Activated T-cell treated with anti-CD3 and anti-CD28 coated beads for 24 hours (primary cell): ENCODE measurements around the gene TAF4B.
"Not testable (repeated sequence)": the region's sequence is repeated elsewhere in the genome, so short reads cannot be mapped to it uniquely, and the experiment has no call there.

Experiments
- DNase-seq: peaks from one replicate; pipeline ENCODE4 v3.0.0-alpha.2; 2020; ENCODE audit warnings: low read depth

The TAF4B gene

DNA sequence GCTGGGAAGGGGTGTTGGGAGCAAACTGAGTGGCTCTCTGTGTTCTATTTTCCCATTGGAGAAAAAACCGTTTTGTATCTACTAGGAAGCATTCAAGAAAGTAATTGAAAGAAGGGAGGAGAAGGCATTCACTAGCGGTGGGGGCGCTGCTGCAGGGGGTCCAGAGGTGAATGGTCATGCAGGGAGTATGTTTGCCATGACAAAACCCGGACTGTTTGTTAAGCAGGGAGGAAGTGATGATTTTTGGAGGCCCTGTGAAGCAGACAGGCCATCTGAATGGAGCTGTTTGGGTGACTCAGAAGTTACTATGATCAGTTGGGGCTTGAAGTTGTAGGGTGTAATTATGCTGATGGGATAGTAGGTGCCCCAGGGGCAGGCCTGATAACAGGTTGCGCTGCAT is 7.0 kb downstream of the TAF4B start:
- no peak for DNase-seq

DNA sequence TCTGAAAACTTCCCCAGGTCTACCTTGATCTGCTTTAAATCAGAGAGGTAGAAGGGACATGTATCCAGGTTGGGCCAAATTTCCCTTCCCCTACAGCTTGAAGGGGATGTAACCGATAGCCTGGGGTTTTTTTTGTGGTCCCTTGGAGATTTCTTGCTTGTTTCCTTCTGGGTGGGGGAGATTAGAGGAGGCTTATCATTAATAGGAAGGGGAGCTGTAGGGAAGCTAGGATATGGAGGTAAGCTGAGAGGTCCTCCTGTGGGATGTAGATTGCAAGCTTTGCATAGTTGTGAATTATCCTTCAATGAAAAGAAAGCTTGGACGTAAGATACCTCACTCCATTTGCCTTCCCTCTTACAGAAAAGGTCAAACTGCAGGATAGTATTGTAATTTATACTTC is 11.1 kb downstream of the TAF4B start:
- DNase-seq: not testable (repeated sequence)

DNA sequence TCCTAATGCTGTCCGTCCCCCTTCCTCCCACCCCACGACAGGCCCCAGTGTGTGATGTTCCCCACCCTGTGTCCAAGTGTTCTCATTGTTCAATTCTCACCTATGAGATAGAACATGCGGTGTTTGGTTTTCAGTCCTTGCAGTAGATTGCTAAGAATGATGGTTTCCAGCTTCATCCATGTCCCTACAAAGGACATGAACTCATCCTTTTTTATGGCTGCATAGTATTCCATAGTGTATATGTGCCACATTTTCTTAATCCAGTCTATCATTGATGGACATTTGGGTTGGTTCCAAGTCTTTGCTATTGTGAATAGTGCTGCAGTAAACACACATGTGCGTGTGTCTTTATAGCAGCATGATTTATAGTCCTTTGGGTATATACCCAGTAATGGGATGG is 12.5 kb downstream of the TAF4B start:
- DNase-seq: not testable (repeated sequence)

DNA sequence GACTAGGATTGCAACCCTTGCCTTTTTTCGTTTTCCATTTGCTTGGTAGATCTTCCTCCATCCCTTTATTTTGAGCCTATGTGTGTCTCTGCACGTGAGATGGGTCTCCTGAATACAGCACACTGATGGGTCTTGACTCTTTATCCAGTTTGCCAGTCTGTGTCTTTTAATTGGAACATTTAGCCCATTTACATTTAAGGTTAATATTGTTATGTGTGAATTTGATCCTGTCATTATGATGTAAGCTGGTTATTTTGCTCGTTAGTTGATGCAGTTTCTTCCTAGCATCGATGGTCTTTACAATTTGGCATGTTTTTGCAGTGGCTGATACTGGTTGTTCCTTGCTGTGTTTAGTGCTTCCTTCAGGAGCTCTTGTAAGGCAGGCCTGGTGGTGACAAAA is 16.1 kb downstream of the TAF4B start:
- DNase-seq: not testable (repeated sequence)

DNA sequence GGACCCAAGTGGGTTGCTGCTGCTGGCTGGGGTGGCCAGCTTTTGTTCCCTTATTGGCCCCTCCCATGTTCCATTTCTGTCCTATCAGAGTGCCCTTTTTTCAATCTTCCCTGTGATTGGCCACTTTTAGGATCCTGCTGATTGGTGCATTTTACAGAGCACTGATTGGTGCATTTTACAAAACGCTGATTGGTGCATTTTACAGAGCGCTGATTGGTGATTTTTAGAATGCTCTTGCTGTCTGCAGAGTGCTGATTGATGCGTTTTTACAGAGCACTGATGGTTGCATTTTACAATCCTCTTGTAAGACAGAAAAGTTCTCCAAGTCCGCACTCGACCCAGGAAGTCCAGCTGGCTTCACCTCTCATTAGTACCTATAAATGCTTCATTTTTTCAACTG is 19.2 kb downstream of the TAF4B start:
- DNase-seq: not testable (repeated sequence)

DNA sequence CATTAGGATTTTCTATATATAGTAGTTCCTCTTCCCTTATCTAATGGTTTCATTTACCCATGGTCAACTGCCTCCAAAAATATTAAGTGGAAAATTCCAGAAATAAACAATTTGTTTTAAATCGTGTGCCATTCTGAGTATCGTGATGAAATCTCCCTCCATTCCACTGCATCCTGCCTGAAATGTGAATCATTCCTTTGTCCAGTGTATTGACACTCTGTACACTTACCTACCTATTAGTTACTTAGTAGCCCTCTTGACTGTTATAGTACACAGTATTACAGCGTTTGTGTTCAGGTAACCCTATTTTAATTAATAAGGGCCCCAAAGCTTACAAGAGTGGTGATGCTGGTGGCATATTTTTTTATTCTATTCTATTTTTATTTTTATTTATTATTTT is 26.2 kb downstream of the TAF4B start:
- no peak for DNase-seq

DNA sequence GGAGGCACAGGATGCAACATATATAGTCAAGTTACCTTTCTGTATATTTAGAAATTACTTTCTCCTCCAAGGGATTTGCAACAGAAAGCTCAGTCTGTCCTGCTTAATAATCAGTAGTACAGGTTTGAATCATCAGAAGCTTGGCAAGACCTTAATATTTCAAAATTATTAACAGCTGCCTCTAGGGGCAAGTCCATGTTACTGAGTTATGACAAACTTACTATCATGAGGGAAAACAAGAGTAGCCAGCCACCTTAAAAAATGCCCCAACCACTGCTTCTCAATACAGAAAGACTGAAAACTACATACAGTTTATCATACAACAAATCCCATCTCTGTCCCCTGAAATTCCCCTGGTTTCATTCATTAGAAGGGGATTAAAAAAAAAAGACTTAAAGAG is 28.6 kb downstream of the TAF4B start:
- DNase-seq: not testable (repeated sequence)

DNA sequence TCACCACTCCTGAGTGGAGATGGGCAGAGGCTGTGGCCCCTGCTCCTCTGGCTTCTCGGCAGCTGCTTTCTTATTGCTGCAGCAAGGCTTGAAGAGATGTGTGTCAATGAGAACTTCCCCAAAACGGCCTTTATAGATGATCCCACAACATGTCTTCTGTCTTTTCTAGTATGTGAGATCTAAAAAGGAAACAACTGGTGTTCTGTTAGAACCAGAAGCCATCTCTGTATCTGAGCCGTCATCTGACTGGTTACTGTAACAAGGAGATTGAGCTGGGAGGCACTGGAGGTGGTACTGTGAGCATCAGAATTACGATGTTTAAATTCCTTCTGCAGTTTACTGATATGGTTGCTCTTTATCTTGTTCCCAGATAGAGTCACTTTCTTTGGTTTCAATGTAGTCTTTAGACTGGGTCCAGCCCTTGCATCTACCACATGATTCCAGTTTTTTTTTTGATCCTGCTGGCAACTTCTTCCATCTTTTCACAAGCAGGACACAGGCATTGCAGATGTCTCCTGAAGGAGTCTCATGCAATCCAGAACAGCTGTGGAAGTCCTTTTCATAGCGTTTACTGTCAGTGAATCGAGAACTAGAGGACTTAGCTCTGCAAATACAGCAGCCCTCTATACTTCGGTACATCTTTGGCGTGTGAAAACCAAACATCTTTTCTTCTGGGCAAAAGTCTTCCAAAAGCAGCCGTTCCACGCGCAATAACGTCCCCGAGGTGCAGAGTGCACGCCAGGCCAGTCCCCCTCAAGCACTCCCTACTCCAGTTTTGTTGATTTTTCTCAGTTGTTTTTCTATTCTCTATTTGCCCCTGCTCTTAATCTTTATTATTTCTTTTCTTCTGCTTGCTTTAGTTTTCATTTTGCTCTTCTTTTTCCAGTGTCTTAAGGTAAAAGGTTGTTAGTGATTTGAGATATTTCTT is 29.7 kb downstream of the TAF4B start:
- DNase-seq: no peak

DNA sequence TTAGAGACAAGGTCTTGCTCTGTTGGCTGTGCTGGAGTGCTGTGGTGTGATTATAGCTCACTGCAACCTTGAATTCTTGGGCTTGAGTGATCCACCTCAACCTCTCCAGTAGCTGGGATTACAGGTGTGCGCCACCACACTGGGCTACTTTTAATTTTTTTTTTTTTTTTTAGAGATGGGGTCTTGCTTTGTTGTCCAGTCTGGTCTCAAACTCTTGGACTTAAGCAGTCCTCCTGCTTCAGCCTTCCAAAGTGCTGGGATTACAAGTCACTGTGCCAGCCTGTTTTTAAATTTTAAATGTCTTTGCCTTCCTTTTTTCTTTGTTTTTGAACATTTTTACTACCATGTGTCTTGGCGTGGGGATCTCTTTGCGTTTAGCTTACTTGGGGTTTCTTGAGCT is 32.5 kb downstream of the TAF4B start:
- DNase-seq: no peak

DNA sequence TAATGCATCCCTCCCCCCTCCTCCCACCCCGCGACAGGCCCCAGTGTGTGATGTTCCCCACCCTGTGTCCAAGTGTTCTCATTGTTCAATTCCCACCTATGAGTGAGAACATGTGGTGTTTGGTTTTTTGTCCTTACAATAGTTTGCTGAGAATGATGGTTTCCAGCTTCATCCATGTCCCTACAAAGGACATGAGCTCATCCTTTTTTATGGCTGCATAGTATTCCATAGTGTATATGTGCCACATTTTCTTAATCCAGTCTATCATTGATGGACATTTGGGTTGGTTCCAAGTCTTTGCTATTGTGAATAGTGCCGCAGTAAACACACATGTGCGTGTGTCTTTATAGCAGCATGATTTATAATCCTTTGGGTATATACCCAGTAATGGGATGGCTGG is 33.2 kb downstream of the TAF4B start:
- not testable (repeated sequence) for DNase-seq

DNA sequence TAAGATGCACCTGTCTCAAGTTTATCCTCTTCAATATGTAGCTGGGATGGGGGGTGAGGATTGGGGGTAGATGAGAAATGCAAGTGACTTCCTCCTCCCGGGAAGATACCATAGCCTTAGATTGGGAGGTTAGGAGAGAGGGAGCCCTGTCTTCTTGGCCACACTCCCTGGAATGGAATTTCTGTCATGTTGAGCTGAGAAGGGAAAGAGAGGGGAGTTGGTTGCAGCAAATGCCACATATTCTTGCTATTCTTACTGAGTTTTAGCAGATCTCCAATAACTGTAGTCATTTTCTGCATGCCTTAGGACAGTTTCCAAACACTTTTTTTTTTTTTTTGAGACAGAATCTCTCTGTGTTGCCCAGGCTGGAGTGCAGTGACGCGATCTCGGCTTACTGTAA is 35.9 kb downstream of the TAF4B start:
- no peak for DNase-seq

DNA sequence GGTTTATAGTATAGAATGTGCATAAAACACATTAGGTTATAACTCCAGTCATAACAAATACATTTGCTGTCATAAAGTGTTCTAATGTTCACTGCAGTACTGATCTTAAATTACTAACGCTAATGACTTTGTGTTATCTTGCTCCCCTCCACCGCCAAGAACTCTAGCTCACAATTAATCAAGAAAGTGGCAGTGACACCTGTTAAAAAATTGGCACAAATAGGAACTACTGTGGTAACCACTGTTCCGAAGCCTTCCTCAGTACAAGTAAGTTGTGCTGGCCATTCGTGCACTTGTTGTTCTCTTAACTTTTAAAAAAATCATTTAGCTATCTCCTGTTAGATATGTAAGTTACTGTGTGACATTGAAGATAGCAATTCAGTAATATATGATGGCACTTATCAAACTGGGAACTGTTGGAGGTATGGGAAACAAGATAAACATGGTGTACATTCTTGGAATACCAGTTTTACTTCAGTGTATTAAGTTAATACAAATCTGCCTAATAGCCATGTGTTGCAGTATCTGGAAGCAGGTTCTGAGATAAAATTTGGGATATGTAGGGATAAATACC is 41.2 kb downstream of the TAF4B start:
- DNase-seq: no peak

DNA sequence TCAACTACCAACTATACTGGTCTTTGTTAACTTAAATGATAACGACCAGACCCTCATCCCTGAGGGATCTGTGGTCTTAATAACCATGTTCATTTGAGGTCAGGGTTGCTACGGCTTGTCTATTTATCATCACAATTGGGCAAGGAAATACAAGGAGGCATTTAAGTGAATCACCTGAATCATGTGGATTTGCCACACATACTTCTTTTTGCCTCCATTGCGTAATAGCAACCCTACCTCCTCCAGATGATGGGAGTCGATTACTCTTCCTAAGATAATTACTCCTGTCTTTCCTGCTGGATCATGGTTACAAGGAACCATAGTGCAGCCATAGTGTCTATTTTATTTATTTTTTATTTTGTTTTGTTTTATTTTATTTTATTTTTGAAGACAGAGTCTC is 42.2 kb downstream of the TAF4B start:
- DNase-seq: no peak

DNA sequence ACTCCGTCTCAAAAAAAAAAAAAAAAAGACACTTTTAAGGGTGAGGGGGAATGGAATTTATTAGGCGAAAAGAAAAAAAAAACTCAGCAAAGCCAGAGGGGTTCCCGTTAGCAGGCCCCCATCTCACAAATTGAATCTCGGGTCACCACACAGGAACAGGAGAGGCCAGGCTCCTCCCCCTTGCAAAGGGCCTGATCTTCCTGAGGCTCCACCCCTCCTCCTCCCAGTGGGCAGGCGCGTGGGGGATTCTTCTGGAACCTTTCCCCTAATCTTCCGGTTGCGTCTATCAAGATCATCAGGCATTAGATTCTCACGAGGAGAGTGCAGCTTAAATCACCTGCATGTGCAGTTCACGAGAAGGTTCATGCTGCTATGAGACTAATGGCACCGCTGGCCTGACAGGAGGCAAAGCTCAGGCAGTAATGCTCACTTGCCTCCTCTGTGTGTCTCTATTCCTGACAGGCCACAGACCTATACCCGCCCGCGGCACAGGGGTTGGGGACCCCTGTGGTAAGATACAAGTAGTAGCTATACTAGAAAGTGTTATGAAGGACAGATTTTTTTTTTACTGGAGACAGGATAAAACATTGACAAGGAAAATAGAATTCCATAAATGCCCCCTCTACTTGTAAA is 45.8 kb downstream of the TAF4B start:
- DNase-seq: no peak

DNA sequence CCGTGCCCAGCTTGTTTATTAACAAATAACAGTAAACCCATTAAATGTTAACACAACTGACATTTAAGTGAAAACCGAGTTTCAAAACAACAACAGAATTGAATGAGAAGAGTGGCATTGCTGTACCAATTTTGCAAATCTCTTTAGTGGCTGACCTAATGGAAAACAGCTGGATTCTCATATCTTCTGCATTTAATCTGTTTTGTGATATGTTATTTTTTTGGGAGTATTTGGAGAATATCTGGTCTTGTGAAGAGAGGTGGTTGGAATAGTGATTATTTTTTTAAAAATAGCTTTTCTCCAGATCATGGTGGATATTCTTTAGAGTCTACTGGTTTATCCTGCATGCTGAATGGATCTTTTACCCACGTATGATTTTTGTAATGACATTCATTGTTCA is 51.1 kb downstream of the TAF4B start:
- no peak for DNase-seq

DNA sequence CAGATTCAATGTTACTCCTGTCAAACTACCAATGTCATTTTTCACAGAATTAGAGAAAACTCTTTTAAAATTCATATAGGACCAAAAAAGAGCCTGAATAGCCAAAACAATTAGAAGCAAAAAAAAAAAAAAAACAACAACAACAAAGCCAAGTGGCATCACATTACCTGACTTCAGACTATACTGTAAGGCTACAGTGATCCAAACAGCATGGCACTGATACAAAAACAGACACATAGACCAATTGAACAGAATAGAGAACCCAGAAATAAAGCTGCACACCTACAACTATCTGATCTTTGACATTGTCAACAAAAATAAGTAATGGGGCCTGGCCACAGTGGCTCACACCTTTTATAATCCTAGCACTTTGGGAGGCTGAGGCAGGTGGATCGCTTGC is 53.2 kb downstream of the TAF4B start:
- no peak for DNase-seq

DNA sequence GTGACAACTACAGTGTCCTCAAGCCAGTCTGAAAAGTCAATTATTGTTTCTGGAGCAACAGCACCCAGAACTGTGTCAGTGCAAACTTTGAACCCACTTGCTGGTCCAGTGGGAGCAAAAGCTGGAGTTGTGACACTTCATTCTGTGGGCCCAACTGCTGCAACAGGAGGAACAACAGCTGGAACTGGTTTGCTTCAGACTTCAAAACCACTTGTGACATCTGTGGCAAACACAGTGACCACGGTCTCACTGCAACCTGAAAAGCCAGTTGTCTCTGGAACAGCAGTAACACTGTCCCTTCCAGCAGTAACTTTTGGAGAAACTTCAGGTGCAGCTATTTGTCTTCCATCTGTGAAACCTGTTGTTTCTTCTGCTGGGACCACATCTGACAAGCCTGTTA is 59.8 kb downstream of the TAF4B start:
- DNase-seq: no peak

DNA sequence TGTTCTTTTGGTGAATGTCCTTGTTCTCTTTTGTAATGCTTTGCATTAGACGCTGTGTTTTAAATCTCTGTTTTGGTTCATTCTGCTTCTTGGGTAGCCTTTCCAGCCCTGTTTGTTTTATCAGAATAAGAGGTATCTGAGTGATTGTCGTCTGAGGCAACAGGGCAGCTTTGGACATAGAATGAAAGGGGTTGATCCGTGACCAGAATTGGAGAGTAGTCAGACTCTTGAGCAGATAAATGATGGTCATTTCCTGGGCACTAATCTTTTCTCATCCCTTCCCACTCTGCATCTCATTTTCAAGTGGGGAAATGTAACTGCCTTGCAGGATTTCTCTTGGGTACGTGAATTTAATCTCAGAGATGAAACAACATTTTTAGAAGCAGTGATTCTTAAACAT is 61.4 kb downstream of the TAF4B start:
- no peak for DNase-seq

DNA sequence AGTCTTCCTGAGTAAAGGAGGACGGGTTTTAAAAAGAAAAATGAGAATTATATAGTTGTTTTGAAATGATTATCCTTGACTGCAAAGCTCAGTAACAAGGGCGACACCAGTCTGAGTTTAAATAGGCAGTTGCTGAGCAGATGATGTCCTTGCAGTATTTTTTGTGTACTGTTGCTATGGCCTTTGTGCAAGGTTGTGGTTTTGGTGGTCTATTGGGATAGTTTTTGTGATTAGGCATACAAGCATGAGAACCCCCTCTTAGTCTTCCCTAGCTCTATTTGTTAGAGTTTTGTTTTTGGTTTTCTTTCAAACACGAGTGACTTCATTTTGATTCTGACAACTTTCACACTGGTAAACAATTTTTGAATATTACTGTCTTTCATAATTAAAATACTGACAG is 64.1 kb downstream of the TAF4B start:
- no peak for DNase-seq

DNA sequence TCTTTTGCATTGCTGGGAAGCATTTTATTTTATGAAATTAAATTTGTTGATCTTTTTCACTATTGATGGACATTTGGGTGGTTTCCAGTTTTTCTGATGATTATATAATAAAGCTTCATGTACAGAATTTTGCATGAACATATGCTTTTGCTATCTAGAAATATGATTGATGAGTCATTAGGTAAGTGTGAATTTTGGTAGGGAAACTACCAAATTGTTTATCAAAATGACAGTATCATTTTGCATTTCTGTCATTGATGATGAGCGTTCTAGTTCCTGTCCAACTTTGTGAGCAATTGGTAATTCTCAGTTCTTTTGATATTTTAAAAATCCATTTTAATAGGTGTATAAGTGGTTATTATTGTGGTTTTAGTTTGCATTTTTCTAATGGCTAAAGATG is 67.7 kb downstream of the TAF4B start:
- no peak for DNase-seq

DNA sequence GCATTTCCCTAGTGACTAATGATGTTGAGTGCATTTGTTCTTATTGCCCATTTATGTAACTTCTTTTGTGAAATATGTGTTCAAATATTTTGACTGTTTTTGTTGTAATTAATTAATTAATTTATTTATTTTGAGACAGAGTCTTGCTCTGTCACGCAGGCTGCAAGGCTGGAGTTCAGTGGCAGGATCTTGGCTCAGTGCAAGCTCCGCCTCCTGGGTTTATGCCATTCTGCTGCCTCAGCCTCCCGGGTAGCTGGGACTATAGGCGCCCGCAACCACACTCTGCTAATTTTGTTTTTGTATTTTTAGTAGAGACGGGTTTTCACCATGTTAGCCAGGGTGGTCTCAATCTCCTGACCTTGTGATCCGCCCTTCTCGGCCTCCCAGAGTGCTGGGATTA is 71.9 kb downstream of the TAF4B start:
- no peak for DNase-seq

DNA sequence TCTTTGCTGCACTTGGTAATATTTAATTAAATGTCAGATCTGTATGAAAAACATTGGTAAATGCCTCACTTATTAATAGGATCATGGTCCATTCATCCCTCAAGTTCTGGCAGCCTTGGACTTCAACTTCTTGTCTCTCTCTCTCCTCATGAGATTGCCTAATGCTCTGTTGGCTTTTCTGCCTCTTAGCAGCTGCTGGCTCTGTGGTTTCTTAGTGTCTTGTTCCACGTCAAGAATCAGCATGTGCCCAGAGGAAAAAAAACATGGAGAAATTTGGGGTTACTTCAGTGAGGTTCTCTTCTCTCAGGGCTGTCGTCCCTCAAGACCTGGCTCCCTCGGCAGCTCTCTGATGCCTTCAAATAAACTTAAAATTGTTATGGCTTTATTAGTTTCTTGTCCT is 75.4 kb downstream of the TAF4B start:
- DNase-seq: no peak

DNA sequence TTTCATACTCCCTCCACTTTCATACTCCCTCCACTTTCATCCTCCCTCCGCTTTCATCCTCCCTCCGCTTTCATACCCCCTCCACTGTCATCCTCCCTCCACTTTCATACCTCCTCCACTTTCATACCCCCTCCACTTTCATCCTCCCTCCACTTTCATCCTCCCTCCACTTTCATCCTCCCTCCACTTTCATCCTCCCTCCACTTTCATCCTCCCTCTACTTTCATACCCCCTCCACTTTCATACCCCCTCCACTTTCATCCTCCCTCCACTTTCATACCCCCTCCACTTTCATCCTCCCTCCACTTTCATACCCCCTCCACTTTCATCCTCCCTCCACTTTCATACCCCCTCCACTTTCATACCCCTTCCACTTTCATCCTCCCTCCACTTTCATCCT is 77.0 kb downstream of the TAF4B start:
- DNase-seq: not testable (repeated sequence)
